NCI-H524 (cell line): Measurements from ENCODE around the gene LRRC7.
"Not testable (repeated sequence)": the region's sequence is repeated elsewhere in the genome, so short reads cannot be mapped to it uniquely, and the experiment has no call there.

ENCODE experiments used
- DNase-seq, 2 experiments: peaks; one replicate each; lab custom pipeline; 2025; lab: John Stamatoyannopoulos, UW

The LRRC7 gene

DNA sequence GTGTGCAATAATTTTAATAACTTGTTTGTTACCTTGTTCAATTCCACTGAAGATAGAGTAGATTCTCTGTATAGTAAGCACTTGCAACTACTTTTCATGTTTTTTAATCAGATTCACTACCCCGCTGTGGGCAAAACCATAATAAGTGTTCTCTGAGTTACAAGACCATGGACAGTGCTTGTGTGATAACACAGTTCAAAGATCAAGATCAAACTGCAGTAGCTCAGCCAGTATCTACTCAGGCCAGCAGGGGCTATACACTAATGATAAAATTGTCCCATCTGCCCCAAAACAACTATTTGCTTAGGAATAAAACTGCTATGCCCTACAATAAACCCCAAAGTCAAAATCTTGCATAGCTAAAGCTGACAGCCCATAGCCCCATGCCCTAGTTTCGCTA, 129.6 kb downstream of the LRRC7 start:
- no peak for DNase-seq

DNA sequence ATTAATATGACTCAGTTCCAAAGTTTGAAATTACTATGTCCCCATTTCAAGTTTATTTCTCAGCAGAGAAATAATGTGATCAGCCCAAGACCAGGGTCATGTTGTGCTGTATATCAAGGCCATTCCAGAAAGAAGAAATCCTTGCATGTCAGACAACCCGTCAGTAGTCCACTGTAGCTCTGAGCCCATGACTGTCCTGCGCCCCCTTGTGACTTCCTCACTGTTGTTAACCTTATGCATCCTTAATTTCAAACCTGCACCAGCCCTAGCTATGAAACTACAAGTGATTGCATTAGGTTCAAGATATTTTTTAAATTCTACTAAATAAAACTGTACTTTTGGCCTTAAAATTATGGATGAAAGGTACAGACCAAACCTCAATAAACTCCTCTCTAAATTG, 133.0 kb downstream of the LRRC7 start:
- DNase-seq = peak in 1 of 2 experiments; percentile 20

DNA sequence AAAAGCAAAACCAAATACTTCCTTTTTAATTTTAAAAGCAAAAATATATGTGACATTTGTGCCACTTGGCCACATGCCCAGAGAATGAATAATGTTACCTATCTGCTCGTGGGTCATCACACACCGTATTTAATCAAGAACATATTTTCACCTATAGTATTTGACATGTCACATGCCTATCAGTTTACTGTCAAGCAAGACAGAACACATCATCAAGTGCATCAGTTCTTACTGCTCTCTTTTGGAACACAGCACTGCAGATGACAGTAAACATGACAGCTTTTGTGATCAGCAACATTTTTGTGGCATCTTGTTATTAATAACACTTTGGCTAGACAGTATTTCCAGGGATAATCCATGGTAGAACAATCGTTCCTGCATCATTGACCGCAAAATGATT, 134.4 kb downstream of the LRRC7 start:
- DNase-seq = no peak

DNA sequence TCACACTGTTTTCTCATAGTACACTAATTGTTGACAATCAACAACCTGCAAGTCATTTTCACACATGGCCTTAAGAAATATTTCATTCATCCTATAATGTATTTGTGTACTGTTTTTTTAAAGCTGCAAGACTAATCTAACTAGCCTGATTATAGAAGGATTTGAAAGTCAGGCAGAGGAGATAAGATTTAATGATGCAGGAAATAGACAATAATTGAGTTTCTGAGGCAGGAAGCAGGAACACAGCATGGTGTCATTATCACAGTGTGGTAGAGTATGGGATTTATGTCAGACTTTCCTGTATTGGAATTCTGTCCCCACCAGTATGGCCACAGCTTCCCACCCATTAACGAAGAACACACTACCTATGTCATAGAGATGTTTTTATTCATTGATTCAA, 138.8 kb downstream of the LRRC7 start:
- no peak for DNase-seq

DNA sequence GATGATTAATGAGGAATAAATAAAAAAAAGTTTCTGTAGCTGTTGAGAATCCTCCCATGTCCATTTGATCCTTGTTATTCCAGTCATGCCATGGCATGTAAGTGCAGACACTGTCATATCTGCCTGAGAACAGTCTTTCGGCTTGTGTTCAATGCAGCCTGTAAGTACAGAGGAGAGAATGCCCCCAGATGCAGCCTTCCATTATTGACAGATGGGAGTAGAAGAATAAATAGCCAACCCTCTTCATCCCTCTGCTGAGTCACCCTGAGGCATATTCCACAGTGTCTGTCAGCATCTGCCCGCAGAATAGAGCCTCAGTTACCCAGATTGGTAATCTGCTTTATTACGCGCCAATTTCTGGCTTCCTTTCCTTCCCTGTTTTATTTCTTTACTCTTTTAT, 139.4 kb downstream of the LRRC7 start:
- DNase-seq = peak; percentile 16 to 25

DNA sequence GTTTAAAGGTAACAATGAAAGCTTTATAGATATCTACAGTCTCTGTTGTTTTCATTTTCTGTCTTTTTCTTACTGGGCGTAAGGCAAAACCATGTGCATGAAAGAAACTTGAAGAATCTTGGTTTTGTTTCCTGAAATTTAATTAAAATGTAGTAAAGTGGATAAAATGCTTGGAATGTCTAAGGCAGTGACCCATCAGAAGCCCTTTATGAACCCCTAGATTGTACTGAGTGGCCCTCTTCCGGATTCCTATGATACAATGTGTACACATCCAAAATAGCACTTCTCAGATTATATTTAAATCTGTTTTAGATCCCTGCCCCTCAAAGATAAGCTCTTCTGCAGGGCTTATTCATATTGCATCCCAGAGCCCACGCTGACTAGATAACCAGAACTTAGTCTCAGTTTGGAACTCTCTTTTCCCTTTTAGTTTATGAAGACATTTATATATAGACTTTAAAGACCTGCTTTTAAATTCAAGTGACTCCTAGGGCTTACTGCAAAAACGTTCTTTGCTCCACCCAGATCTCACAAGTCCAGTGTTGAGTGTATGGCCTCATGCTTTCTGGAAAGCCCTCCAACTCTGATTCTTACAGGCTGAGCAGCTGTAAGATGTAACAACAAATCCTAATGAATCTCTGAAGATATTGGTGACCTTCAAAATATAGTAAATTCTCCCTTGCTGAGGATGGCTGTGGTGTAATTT, 142.9 kb downstream of the LRRC7 start:
- no peak for DNase-seq

DNA sequence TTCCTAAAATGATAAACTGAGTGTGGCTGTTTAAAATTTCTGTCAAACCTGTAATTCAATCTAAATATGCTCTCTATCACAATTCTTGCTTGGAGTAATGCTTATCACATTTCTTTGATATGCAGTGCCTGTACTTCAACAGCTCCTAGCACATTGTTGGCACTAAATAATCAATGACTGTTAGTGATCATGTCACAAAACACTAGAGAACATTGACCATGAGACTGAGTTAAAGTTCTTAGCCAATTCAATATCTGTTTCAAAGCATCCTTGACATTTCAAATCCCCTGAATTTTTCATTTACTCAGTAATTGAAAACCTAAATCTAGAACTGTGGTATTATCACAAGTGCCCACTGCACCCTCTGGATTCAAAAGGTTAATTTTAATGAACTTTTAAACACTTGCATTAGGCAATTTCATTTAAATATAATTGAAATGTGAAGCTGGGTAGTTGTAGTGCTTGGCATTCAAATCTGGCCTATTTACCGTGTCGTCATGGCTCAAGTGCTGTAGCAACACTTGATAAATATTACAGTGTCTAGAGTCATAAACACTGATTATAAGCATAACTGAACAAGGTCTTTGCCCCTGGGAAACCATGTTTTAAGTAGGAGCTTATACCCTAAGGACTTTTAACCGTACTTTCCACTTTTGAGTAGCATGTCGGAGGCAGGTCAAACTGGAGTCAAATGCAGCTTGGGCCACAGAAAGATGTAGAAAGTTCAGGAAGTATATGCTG, 143.6 kb downstream of the LRRC7 start:
- DNase-seq = no peak

DNA sequence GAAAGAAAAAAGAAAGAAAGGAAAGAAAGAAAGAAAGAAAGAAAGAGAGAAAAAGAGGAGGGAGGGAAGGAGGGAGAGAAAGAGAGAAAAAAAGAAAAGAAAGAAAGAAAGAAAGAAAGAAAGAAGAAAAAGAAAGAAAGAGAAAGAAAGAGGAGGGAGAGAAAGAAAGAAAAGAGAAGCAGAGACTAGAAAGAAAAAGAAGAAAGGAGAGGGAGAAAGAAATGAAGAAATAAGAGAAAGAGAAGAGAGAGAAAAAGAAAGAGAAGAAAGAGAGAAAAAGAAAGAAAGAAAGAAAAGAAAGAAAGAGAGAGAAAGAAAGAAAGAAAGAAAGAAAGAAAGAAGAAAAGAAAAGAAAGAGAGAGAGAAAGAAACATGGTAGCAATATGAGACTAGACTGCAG, 150.1 kb downstream of the LRRC7 start:
- not testable (repeated sequence) for DNase-seq

DNA sequence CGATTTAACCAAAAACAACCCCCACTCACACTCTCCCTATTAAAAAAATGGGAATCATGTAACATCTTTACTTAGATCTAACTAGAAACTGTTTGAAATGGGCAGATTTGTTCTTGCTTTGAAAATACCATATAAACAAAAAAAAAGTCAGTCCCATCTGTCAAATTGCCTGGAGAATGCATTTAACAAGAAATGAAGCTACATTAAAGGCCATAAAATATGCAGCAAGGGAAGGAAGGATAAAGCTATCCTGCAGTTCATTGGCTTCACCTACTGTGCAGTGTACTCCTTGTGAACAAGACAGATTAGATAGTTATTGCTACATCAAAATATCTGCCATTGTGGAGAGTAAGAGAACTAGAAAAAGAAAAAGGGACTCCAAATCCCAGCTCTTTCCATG, 160.5 kb downstream of the LRRC7 start:
- no peak for DNase-seq

DNA sequence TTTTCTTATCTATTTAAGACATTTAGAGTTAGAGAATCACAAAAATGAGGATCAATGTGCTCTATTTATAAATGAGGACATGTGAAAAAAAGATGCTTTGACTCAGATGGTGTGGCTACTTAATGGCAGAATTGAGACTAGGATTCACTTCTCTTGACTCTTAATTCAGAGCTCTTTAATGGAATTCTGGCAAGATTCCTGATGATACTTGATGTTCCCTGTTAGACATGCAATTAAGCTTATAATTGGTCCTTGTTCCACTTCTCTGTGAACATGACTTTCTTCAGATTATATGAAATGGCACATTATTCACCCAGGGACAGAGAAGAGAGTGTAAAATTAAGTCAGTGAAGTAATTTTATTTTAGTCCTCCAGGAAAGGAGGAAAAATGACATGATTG, 165.3 kb downstream of the LRRC7 start:
- peak; percentile 71 to 81 for DNase-seq

DNA sequence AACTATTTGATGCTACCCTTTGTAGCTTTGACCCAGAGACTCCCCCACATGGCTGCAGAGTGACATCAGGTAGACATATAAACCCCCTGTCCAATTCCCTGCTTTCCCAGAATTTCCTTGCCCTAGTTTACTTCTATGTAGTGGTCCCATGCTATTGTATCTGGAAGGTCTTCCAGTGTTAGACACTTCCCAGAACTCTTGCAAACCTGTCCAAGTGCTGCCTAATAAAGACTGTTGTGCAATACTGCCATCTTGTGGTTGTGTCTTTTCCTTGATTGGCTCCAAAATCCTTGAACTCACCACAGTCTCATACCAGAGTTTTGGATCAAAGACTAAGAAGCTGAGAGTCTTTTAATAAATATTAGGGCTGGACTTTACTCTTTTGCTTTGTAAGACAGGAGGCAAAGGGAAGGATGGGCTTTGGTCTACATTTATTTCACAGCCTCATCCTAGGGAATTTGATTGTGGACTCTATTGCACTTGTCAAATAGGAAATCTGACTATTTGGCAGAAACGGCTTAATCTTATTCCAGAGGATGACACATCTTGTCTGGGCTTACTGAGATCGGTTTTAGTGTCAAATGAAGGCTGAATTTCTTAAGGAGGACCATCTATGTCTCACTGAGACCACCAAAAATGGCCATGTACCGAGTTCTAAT, 169.9 kb downstream of the LRRC7 start:
- peak; percentile 54 to 73 for DNase-seq

DNA sequence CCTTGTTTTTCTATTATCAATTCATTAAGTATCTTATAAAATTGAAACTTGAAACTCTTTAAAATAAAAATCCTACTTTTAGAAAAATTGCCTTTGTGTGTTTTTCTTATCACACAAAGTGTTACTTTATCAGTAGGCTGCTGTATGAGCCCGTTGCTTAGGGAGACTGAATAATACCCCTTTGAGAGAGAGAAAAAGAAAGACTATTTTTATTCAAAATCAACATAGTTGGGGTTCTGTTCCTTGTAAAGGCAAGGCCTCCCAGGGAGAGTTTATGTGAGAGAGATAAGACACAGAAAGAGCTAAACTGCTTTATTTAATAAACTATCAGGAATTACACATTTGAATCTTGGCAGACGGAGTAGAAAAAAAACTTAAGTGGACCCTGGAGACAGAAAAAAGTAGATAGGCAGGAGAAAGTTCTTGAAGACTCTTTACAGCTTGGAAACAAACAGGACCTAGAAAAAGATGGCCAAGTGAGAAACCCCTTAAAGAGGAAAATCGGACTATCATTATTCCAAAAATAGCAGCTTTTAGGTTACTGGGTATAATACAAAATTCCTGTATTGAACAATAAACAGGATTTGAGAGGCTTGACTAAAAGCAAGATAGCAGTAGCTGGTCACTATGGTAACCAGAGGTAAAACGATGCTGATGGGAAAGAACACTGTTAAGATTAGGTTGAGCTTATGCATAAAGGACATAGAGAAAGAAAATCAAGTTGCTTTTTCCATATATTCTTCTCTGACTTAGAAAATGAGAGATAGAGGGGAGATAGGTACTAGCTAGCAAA, 170.9 kb downstream of the LRRC7 start:
- no peak for DNase-seq

DNA sequence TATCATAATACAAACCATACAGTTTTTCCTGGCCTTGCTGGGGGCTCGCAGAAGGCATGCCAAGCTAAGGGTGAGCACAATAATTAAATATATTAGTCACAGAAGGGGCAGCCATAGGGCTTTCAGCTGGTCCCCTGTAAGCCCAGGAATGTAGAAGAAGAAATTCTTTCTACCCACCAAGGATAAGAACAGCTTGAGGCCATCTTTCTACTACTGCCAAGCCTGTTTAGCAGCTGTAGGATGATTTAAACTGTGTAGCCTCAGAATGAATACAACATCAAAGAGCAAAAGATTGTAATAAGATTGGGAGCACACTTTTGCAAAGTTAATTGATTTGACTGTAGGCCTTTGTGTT, 171.5 kb downstream of the LRRC7 start:
- DNase-seq = no peak

DNA sequence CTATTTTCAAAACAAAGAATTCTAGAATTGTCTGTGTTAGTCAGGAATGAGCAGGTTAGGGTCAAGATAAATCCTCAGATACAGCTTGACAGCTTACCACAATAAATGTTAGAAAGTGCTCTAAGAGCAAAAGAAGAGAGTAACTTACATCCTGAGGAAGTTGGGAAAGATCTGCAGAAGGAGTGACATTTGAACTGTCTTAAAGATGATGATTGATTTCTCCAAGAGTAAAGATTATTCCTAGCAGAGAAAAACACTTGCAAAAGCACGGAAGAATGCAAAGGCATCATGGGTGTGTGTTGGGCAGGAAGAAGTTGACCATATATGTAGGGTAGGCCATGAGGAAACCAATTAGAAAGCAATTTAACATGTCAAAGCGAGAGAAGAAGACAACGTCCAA, 175.4 kb downstream of the LRRC7 start:
- DNase-seq = no peak

DNA sequence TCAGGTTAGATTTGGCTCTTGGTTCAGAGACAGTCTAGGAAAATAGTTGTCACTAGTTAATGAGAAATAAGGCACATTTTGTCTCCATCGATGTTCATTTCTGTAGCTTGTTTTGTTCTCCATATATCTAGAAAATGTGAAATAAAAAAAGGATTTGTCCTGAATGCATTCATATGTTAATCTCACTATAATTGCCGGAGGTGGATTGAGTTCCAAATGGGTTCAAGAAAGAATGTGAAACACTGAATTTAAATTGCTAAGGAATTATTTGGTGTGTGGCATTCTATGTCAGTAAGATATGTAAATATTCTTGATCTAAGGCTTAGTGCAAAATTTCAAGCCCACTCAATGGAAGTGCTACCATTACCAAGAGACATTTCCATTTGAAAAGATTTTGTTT, 176.7 kb downstream of the LRRC7 start:
- no peak for DNase-seq

DNA sequence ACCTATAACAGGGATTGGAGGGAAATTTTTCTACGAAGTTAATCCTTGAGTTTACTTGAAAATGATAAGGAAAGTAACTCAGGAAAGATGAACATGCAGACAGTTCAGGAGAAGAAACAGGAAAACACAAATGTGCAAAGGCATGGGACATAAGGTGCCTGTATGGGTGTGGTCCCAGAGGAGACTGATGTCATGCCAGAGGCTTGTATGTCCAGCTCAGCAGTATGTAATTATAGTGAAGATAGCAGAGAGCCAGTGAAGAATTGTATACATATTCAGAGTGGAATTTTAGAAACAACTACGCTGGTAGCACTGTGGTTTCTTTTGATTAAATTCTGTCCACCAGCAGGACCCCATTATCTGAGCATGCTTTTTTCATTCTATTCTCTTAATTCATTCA, 179.5 kb downstream of the LRRC7 start:
- no peak for DNase-seq

DNA sequence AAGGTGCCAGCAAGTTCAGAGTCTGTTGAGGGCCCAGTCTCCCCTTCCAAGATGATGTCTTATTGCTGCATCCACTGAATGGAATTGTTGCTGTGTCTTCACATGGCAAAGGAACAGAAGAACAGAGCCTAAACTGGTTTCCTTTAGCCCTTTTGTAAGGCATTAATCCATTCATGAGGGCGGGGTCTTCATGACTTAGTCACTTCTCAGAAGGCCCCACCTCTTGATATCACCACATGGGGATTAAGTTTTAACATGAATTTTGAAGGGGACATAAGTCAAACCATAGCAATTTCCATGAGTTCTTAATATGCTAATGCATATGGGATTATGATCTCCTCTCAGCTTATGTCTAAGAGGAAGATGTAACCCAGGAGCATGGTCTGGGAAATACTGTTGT, 182.9 kb downstream of the LRRC7 start:
- peak in 1 of 2 experiments; percentile 46 for DNase-seq

DNA sequence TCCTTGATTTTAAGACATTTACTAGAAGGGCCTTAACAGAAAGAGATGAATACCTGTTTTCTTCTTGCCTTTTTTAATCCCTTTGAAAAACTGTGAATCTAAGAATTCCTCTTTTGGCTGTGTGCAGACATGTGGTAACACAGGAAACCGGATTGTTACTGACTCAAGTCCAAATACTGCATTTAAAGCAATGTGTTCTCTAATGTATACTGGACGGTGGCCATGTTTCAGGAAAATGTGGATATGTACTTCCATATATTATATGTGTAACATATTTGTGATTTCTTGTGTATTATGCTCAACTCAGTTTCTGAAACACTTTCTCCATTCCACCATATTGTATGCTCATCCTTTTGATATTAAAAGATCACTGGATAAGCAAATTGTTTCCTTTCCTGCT, 185.1 kb downstream of the LRRC7 start:
- DNase-seq = no peak

DNA sequence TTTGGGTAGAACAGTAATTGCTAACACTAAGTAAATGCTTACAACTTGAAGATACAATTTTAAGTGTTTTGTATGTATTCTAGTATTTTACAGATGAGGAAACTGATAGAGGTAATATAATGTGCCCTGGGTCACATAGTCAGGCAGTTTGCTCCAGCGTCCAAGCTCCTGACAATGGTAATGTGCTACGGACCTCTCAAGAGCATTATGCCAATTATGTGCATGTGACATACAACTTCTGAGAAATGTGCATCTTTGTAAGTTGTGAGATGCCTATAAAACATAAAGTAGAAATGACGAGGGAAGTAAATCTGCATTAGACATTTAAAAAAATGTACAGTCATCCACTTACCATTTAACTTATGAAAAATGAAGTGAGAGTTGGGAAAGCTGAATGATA, 186.8 kb downstream of the LRRC7 start:
- DNase-seq = no peak

DNA sequence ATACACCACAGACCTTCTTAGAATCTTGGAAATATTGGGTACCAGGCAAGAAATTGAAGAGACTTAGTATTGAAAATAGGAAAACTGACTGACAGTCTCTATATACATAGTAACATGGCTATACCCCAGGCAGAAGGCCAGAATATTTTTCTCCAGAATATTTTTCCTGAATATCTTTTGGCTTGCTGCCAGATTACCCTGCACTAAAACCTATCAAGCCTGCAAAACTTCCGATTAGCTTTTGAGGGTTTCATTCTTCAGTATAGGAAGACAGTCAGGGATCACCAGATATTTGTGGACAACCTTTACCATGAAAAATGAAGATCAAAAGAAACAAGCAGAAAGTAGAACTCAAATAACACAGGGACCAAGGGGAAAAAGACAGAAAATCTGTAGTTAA, 187.9 kb downstream of the LRRC7 start:
- no peak for DNase-seq

DNA sequence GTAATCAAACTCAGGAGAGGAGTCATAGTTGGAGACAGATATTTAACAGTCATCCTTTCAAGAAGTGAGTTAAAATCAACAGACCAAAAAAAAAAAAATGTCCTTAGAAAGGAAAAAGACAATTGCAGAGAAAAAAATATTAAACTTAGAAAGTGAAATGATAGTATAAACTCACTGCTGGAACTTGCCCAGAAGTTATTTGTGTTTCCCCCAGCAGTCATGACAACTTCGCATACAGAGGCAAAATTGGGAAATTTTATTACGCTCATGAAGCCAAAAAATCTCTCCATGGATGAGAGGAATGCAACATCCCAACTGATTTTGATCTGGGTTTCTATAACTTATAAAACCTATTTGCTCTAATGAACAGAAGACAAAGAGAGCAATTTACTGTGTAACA, 198.2 kb downstream of the LRRC7 start:
- no peak for DNase-seq

DNA sequence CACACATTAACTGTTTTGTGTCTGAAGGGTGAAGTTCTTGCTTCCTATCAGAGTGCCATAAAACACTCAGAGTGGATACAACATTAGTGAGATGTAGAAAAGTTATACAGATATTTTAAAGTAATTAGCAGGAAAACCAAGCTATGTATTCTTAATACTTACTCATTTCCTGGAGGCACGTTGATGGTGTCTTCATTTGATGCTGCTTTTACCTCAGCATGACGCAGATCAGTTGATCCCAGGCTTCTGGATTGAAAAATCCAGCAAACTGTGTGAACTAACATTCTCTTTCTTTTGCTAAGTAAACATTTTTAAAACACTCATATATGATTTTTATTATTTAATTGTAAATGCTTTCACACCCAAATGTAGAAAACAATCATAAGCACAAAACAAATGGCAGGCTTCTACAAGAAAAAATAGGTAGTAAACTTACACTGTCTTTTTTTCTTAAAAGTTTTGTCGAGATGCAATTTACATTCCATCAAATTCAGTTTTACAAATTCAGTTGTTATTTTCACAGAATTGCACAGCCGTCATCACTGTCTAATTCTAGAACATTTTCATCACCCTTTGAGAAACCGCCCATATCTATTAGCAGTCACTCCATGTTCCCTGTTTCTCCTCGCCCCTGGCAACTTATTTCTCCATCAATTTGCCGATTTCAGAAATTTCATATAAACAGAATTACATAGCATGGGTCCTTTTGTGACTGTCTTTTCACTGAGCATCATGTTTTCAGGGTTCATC, 198.9 kb downstream of the LRRC7 start:
- no peak for DNase-seq
